Left hindlimb (tissue), 1 donor: Measurements from ENCODE around the gene WNT7B.
A peak's percentile ranks its signal among the peaks of the same experiment; 100 is the strongest.

Experiments
- DNase-seq: peaks from one replicate; pipeline ENCODE4 v3.0.0-alpha.2; 2018

WNT7B gene

DNA sequence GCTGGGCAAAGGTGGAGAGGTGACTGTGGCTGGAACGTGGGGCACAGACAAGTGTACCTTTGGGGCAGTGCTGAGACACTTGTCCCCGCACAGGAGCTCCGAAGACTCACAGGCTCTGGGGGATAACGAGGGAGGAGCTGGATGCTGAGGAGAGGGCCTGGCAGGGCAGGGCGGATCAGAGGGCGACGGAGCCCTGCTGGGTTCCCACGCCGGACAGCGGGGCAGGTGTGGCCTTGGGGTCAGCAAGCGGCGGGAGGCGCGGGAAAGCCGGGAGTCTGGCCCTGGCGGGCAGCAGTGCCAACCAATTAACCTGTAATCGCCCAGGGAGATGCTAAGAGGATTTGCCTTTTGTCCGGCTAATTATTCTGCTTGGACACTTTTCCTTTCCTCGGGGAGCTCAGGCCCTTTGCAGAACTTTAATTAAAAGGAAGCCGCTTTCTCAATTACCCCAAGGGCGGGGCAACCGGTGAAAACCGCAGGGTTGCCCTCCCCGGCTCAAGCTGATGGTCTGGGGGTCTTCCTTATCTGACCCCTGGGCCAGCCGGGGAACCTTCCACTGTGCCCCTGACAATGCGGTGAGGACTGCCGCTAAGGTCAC, 71.5 kb downstream of the WNT7B start:
- no peak for DNase-seq

GRCh38 chr22:45904236-45904635, 72.7 kb downstream of the WNT7B start:
- DNase-seq = no peak

DNA sequence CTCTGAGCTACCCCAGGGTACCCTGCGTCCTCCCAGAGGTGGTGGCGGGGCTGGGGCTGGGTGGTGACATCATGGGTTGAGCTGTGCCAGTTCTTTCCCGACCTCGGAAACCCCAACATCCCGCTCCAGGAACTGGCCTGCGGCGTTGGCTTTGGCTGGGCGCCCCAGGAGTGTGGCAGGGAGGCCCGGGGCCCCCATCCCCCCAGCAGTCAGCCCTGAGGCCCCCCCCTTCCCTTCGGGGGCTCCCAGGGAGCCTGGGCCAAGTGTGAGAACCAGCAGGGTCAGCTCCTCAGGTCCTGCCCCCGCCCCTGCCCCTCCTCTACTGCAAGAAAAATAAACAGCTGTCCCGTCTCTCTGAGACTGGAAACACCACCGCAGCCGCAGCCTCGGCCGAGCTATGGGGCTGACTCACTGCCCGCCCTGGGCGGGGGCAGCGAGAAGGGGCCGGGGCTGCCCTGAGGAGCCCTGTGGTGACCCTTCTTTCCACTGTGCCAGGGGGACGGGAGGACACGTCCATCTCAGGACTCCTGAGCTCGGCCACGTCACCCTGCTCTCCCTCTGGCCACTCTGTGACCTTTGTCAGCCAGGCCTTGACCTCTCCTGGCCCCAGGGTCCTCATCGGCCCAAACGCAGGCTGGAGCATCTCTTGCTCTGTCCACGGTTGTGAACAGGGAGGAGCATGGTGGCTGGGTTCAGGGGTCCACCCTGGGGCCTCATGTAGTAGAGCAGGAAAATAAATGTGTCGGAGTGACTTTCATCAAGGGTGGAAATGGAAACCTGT, 73.4 kb downstream of the WNT7B start:
- peak; percentile 75 for DNase-seq

DNA sequence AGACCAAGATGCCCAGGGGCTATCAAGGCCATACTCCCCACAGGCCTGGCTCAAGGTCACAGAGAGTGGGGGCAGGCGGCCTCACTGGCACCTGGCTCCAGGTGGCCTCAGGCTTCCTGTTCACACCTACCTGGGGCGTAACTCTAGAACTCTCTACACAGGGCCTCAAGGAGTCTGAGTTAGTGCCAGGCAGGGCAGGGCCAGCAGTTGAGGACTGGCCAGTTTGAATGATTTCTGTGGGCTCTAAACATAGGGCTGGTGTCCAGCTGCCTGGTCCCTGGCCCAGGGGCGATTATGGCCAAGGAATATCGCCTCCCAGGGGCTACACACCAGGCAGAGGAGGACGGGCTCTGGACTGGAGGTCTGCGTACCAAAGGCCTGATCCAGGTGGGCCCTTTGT, 79.2 kb downstream of the WNT7B start:
- DNase-seq = peak; percentile 29

DNA sequence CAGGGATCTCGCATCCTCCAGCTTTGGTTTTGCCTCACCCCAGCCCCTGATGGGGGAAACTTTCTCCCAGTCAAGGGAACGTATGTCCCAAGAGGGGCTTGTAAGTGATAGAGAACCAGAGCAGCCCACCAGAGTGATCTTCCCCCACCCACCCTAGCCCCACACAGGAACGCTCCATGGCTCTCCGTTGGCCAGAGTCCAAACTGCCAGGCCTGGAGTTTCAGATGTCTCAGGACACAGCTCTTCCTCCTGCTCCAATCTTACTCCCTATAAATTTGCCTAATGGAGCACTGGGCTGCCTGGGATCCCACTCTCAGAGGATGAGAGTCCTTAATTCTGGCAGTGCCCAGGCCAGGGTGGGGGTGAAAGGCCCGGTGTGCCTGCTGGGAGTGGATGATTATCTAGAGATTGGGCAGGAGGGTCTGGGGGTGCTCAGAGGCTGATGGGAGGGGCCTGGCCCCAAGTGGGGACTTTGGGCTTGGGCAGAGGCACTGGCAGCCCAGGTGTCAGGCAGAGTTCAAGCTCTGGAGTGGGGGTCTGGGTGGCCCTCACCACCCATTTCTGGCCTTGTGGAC, 79.9 kb downstream of the WNT7B start:
- peak; percentile 15 for DNase-seq

GRCh38 chr22:45896153-45896951, 80.6 kb downstream of the WNT7B start:
- DNase-seq = peak; percentile 31

GRCh38 chr22:45895436-45896152, 81.4 kb downstream of the WNT7B start:
- DNase-seq = peak; percentile 24

DNA sequence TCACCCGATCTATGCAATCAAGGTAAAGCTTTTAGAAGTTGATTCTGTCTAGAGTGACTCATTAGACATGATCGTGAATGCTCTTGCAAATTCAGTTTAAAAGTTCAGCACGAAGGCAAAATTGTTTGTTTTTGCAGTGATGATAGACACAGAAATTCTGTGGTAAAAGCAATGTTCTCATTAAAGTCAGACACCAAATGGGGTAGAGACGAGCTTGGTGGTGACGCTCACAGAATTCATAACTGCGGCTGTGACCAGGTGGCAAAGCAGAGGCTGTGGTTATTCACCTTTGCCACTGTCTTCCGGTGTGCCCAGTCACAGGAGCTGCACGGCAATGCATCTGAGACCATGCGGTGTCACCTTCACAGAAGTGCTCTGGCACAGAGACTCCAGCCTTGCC, 83.4 kb downstream of the WNT7B start:
- peak; percentile 16 for DNase-seq

GRCh38 chr22:45892681-45893461, 84.1 kb downstream of the WNT7B start:
- peak; percentile 18 for DNase-seq

DNA sequence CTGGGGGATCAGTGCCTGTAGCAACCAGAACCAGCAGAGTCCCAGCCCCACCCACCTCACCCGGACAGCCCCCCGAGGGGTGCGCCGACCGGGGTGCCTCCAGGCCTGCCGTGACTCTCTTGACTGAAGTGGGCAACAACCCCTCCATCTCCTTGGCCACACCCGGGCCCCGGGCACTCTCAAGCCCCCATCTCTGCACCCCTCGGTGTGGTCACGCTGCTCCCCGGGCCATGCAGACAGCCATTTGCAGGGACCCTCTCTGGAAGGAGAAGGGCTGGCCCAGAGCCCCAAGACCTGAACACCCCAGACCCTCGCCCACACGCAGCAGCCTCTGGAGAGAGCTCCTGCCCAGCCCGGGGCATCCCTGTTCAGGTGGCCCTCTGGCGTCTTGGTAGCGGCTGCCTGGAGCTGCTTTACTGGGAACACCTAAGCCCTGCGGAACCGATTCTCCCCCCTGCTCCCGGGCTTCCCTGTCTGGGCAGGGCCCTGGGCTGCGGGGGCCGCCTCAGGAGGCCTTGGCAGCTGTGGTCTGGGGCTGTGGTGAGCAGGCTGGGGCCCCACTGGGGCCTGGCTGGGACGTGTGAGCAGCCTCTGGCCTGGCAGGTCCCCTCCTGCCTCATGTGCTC, 84.9 kb downstream of the WNT7B start:
- DNase-seq = peak; percentile 46

GRCh38 chr22:45891471-45891995, 85.4 kb downstream of the WNT7B start:
- DNase-seq = no peak

- DNase-seq = peak; percentile 24
Measured at GRCh38 chr22:45891021-45891421, 85.9 kb downstream of the WNT7B start.

DNA sequence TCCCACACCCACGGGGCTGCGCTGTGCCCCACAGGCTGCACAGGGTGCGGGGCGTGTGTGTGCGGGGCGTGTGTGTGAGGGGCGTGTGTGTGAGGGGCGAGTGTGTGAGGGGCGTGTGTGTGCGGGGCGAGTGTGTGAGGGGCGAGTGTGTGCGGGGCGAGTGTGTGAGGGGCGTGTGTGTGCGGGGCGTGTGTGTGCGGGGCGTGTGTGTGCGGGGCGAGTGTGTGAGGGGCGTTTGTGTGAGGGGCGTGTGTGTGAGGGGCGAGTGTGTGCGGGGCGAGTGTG, 86.7 kb downstream of the WNT7B start:
- no peak for DNase-seq

DNA sequence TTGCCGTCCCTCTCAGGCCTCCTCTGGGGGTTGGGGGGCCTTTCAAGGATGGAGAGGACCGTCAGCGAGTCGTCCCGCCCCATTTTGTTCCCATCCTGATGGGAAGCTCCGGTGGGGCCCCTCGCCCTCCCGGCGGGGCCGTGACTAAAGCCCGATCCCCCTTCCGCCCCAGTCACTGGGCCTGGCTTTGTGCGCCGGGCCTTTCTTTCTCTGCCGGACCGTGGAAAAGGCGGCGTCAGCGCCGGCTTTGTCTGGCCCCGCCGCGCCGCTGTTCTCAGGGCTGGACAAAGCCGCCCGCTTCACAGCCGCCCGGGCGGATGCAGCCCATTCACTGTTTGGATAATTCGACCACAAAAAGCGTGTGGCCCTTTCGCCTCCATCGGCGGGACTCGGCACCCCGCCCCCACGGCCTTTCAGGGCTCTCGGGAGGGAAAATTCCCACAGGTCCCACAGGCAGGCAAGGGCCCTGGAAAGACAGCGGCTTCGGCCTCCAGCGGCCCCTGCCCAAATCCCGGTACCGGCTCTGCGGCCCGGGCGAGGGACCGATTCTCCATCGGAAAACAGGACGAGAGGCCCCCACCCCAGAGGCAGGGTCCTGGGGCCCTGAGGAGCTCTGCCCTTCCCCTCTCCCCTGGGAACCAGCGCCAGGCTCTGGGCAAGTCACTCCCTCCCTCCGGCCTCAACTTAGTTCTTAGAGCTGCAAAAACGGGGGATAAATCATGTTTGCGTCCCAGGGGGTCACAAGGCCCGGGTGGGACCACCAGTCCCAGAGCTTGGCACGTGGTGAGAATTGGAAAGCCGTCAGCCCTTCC, 87.2 kb downstream of the WNT7B start:
- peak; percentile 30 for DNase-seq

DNA sequence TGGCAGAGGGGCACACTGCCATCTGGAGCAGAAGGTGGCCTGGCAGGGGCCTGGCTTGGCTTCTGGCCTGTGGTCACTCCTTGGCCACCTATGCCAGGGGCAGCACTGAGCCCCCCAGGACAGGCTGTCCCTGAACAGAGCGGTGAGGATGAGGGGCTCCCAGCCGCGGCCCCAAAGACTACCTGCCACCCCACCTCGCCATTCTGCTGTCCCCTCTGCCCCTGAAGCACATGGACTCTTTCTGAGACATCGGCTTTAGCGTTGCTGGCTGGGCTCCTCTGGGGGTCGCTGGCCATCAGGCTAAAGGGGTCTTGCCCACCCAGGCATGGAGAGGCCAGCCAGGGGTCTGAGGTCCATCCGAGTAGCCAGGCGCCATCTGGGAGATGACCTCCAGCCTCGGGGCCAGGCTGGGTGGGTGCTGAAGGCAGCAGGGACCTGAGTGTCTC, 87.8 kb downstream of the WNT7B start:
- DNase-seq = peak; percentile 6

DNA sequence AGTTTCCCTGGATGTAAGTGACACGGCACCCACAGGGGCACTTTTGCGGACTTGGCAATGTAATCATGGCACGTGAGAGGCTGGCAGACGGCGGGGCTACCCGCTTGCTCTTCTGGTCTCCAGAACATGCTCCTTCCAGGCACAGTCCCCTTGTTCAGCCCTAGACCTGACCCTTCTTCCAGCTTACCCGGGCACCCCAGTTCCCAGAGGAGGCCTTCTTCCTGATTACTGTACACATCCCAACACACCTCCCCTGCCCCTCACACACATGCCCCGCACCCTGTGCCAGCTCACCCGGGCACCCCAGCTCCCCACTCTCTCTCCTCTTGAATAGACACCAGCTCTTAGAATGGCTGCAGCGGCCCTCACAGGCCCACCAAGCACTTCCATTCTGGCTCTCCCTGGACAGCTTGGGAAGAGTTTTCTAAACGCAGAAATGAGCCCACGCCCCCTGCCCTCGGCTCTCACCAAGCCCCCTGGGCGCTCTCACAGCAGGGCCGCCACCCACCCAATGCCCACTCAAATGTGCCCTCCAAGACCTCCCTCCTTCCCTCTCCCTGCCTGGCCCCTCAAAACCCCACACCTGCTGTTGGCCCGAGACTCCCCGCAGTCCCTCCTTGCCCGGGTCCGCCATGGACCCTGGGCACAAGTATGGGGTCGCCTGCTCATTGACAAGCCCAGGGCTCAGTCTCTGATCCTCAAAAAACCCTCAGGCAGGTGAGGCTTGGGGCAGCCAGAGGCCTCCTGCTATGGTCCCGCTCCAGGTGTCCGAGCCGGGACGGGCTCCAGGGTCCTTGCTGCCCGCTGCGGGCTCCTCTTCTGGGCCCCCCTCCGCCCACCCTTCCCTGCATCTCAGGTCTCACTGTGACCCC, 88.5 kb downstream of the WNT7B start:
- DNase-seq = no peak

DNA sequence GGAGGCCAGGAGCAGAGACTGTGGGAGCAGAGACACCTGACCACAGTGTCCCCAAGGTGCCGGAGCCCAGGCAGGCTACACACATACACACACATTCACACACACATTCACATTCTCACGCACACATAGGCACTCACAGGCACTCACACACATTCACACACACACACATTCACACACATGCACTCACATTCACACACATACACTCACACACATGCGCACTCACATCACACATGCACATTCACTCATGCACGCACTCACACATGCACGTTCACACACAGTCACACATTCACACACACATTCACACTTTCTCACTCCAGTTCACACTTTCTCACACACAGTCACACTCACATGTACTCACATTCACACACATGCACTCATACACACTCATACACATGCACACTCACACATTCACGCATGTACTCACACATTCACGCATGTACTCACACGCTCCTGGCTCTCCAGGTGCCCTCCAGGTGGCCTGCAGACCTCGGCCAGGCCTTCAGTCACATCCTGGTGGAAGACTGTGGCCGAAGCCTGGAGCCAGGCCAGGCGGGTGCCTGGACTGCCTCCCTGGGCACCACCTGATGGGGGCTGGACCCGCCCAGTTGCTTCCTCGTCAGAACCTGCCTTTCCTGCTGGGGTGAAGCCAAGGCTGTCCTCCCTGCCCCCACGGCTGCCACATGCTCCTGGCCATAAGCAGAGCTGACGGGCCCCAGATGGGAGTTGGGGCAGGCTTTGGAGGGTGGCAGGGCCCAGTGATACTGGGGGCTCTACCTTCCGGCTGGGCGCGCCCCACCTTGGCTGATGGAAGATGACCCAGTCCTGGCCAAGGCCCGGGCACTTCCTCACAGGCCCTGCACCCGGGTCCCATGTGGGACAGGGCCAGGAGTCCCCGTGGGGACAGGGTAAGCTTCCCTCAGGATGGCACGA, 89.5 kb downstream of the WNT7B start:
- peak; percentile 27 for DNase-seq

DNA sequence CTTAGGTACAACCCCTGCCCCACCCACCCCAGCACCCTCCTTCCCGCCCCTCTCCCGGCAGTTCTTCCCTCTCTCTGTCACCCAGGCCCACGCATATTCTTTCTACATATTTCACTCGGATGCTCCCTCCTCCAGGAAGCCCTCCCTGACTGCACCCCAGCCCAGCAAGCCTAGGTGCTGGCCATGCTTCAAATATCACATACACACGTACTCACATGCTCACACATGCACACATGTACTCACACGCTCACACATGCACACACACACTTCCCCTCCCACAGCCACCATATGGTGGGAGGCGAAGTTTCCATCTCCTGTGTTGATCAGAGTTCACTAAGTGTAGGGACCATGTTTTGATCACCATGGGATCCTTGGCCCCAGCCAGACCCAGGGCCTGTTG, 90.4 kb downstream of the WNT7B start:
- peak; percentile 8 for DNase-seq
